ENCODE data around the gene MCTP2.

The MCTP2 gene

GRCh38 chr15:94359716-94360115 is 128.4 kb downstream of the MCTP2 start:
- no peak for DNase-seq

GRCh38 chr15:94360251-94360685 is 128.9 kb downstream of the MCTP2 start:
- no peak for DNase-seq

GRCh38 chr15:94362385-94363092 is 131.2 kb downstream of the MCTP2 start:
- DNase-seq, result no peak

GRCh38 chr15:94363382-94363781 is 132.0 kb downstream of the MCTP2 start:
- DNase-seq, result no peak

GRCh38 chr15:94366781-94367180 is 135.4 kb downstream of the MCTP2 start:
- no peak for DNase-seq

GRCh38 chr15:94367726-94368535 is 136.6 kb downstream of the MCTP2 start:
- DNase-seq, result no peak

- no peak for DNase-seq
Measured at GRCh38 chr15:94370206-94370935, 139.0 kb downstream of the MCTP2 start.

- no peak for DNase-seq
Measured at GRCh38 chr15:94370936-94371285, 139.6 kb downstream of the MCTP2 start.

- no peak for DNase-seq
Measured at GRCh38 chr15:94372821-94373220, 141.5 kb downstream of the MCTP2 start.

- DNase-seq, result no peak
Measured at GRCh38 chr15:94375997-94376396, 144.6 kb downstream of the MCTP2 start.

- DNase-seq, result no peak
Measured at GRCh38 chr15:94379986-94380385, 148.6 kb downstream of the MCTP2 start.

- DNase-seq, result no peak
Measured at GRCh38 chr15:94380798-94381197, 149.4 kb downstream of the MCTP2 start.

GRCh38 chr15:94381384-94381783 is 150.0 kb downstream of the MCTP2 start:
- DNase-seq, result no peak

GRCh38 chr15:94383041-94383440 is 151.7 kb downstream of the MCTP2 start:
- no peak for DNase-seq

- no peak for DNase-seq
Measured at GRCh38 chr15:94383706-94384105, 152.3 kb downstream of the MCTP2 start.

GRCh38 chr15:94385441-94385840 is 154.1 kb downstream of the MCTP2 start:
- no peak for DNase-seq

- no peak for DNase-seq
Measured at GRCh38 chr15:94386351-94386750, 155.0 kb downstream of the MCTP2 start.

GRCh38 chr15:94387442-94387841 is 156.1 kb downstream of the MCTP2 start:
- no peak for DNase-seq

- DNase-seq, result no peak
Measured at GRCh38 chr15:94387849-94388441, 156.6 kb downstream of the MCTP2 start.

- no peak for DNase-seq
Measured at GRCh38 chr15:94395640-94396039, 164.3 kb downstream of the MCTP2 start.

GRCh38 chr15:94397337-94397736 is 166.0 kb downstream of the MCTP2 start:
- DNase-seq, result no peak

- DNase-seq, result no peak
Measured at GRCh38 chr15:94398001-94398400, 166.6 kb downstream of the MCTP2 start.
